GM12878 (cell line): ENCODE measurements around the gene COA1. TPM values are rescaled to one million over a fixed set of nuclear protein-coding genes. Genes with fewer than 3 reads are reported as not detected.

ENCODE experiments used
- ATAC-seq: fragments of 200-7000 bp; cut with Tn5 transposase; 3 replicates; pipeline ENCODE4 v1.9.1; 2020; ENCODE audit warnings: mild to moderate bottlenecking, moderate library complexity
- BruUV-seq: library from RNA; stranded (reverse); fragments of 400-500 nt; replicated peaks from 2 replicates; lab custom pipeline; 2021; lab: Mats Ljungman, UMichigan
- CTCF ChIA-PET: fragments of 300-600 bp; sonication (Branson Sonifier 250); formaldehyde crosslinking; extraction: SDS; loops from one replicate; lab custom pipeline; 2021; ENCODE audit warnings: inconsistent platforms; lab: Yijun Ruan, JAX
- POLR2A ChIA-PET: fragments of 350-600 bp; formaldehyde crosslinking; extraction: SDS; loops from one replicate; lab custom pipeline; 2021; ENCODE audit warnings: inconsistent platforms; lab: Charles Lee
- RAD21 ChIA-PET: fragments of 300-600 bp; sonication (Branson Sonifier 250); formaldehyde crosslinking; loops from one replicate; lab custom pipeline; 2023; ENCODE audit warnings: antibody characterized with exemption; ENCODE audit not compliant: unreplicated experiment; lab: Charles Lee
- SMC1A ChIA-PET: fragments of 300-600 bp; sonication (Branson Sonifier 250); formaldehyde crosslinking; loops from one replicate; lab custom pipeline; 2023; ENCODE audit not compliant: unreplicated experiment, uncharacterized antibody; lab: Charles Lee
- DNase-seq: peaks from one replicate; pipeline ENCODE4 v3.0.0-alpha.2; 2011; ENCODE audit warnings: low read depth, low spot score
- FAIRE-seq: peaks from 3 replicates; lab custom pipeline; 2011; peaks lifted over from hg19 to GRCh38; lab: Jason Lieb, UNC
- H2AFZ ChIP-seq: 2 replicates; pipeline ENCODE4 v1.6.0; 2011; ENCODE audit warnings: low read depth, low read length, control low read depth; ENCODE audit not compliant: control insufficient read depth
- H3K27ac ChIP-seq: 2 replicates; pipeline ENCODE4 v1.5.1; 2011; ENCODE audit warnings: control low read depth; ENCODE audit not compliant: control insufficient read depth, insufficient read depth
- H3K27me3 ChIP-seq, 2 experiments: replicated peaks in 1 of 2; 2 replicates each; pipeline versions ENCODE4 v1.6.0 to v1.6.1; 2011; ENCODE audit warnings: low read length in 1 of 2; ENCODE audit not compliant: control insufficient read depth in 2 of 2, insufficient read depth in 2 of 2
- H3K36me3 ChIP-seq, 2 experiments: 2 replicates each; pipeline ENCODE4 v1.5.1; 2011; ENCODE audit warnings: low read length in 1 of 2; ENCODE audit not compliant: control insufficient read depth in 2 of 2, insufficient read depth in 2 of 2
- H3K4me1 ChIP-seq: 2 replicates; pipeline ENCODE4 v1.6.1; 2011; ENCODE audit warnings: mild to moderate bottlenecking, low read length, moderate library complexity, mixed read lengths; ENCODE audit not compliant: control insufficient read depth, insufficient read depth
- H3K4me2 ChIP-seq: 2 replicates; pipeline ENCODE4 v1.6.0; 2011; ENCODE audit warnings: control low read depth; ENCODE audit not compliant: control insufficient read depth, insufficient read depth
- H3K4me3 ChIP-seq: fragments of 200-600 bp; sonication (generic); 2 replicates; pipeline ENCODE4 v1.5.1; 2016
- H3K79me2 ChIP-seq: 2 replicates; pipeline ENCODE4 v1.6.0; 2011; ENCODE audit warnings: low read length; ENCODE audit not compliant: control insufficient read depth, insufficient read depth
- H3K9ac ChIP-seq: 2 replicates; pipeline ENCODE4 v1.8.0; 2011; ENCODE audit warnings: low read length, control low read depth, mixed read lengths; ENCODE audit not compliant: control insufficient read depth, insufficient read depth
- H3K9me3 ChIP-seq: replicated peaks from 3 replicates; pipeline ENCODE4 v1.5.1; 2011; ENCODE audit warnings: mild to moderate bottlenecking, low read length; ENCODE audit not compliant: control insufficient read depth, insufficient read depth
- H4K20me1 ChIP-seq: 2 replicates; pipeline ENCODE4 v1.6.0; 2011; ENCODE audit not compliant: control insufficient read depth, insufficient read depth
- ATF7 ChIP-seq: fragments of 450-650 bp; IDR thresholded peaks from 2 replicates; pipeline ENCODE4 v1.6.1; 2016; ENCODE audit warnings: low read depth, mild to moderate bottlenecking
- CBX3 ChIP-seq: fragments of 200-600 bp; sonication (generic); IDR thresholded peaks from 2 replicates; pipeline ENCODE4 v1.6.1; 2016; ENCODE audit warnings: low read depth, borderline replicate concordance
- E2F4 ChIP-seq: IDR thresholded peaks from 2 replicates; pipeline ENCODE4 v1.6.1; 2012; ENCODE audit warnings: low read depth, low read length, improper control_type of control experiment
- E2F8 ChIP-seq: fragments of 450-650 bp; IDR thresholded peaks from 2 replicates; pipeline ENCODE4 v1.6.1; 2018; ENCODE audit warnings: mild to moderate bottlenecking, low read depth, moderate library complexity; ENCODE audit not compliant: partially characterized antibody
- KLF5 ChIP-seq: fragments of 450-650 bp; IDR thresholded peaks from 2 replicates; pipeline ENCODE4 v1.6.1; 2014; ENCODE audit warnings: mild to moderate bottlenecking; ENCODE audit not compliant: partially characterized antibody
- LARP7 ChIP-seq: fragments of 450-650 bp; IDR thresholded peaks from 2 replicates; pipeline ENCODE4 v1.6.1; 2017; ENCODE audit warnings: mild to moderate bottlenecking
- RELA ChIP-seq: fragments of 450-650 bp; IDR thresholded peaks from 2 replicates; pipeline ENCODE4 v1.8.0; 2014; ENCODE audit warnings: borderline replicate concordance; ENCODE audit not compliant: partially characterized antibody
- SMAD5 ChIP-seq: IDR thresholded peaks from 2 replicates; pipeline ENCODE4 v1.6.1; 2016; ENCODE audit warnings: antibody characterized with exemption, low read depth
- STAT1 ChIP-seq: fragments of 450-650 bp; conservative IDR thresholded peaks from 2 replicates; pipeline ENCODE4 v1.6.1; 2014; ENCODE audit warnings: antibody characterized with exemption, mild to moderate bottlenecking
- TAF1 ChIP-seq: IDR thresholded peaks from 2 replicates; pipeline ENCODE4 v1.6.1; 2011; ENCODE audit warnings: mild to moderate bottlenecking, low read depth, low read length, borderline replicate concordance
- ZBTB4 ChIP-seq: fragments of 450-650 bp; formaldehyde crosslinking; IDR thresholded peaks from 2 replicates; pipeline ENCODE4 v1.4.0; 2022; ENCODE audit warnings: mild to moderate bottlenecking, moderate library complexity
- WGBS: methylation state at CpG from one replicate; pipeline ENCODE4 v1.1.6; 2016; ENCODE audit warnings: low lambda C conversion rate; ENCODE audit not compliant: insufficient replicate concordance, insufficient coverage; ENCODE audit errors: missing lambda C conversion rate; 5-methylcytosine and 5-hydroxymethylcytosine counted together
- in situ Hi-C: fragments of 300-500 bp; cut with MboI; formaldehyde crosslinking; loops from 9 replicates; pipeline ENCODE4 v1.14.3; 2018; ENCODE audit warnings: mixed read lengths
- intact Hi-C: fragments of 100-400 bp; cut with micrococcal nuclease; formaldehyde crosslinking; loops from one replicate; pipeline ENCODE4 v1.14.2; 2022; ENCODE audit not compliant: unreplicated experiment
- polyA plus RNA-seq, 11 experiments: library from polyadenylated mRNA; depleted of rRNA in 4 of 11; unstranded in 6 of 11; stranded (reverse) in 5 of 11; fragments of >200 nt; fragmentation: Nextera tagmentation in 4 of 11; fragmentation: Illumina TruSeq in 1 of 11; extraction: Ambion mirVana in 4 of 11; extraction: Trizol in 1 of 11; gene quantifications; 1 replicate in 1 of 11; 2 replicates in 10 of 11; pipeline versions ENCODE4 v1.2.1 to v1.2.3, GENCODE V29; 2011 to 2016; ENCODE audit warnings: inconsistent platforms in 2 of 11, missing spikeins in 2 of 11, low read depth in 1 of 11
- total RNA-seq, 4 experiments: library from RNA; depleted of rRNA in 3 of 4; stranded (reverse); fragments of >200 nt in 3 of 4; fragmentation: Illumina TruSeq in 1 of 4; extraction: Trizol in 1 of 4; gene quantifications; 2 replicates each; pipeline versions ENCODE4 v1.2.1 to v1.2.3, GENCODE V29; 2013 to 2021

The COA1 gene
- total and polyA plus RNA-seq, 10 of the 15 experiments (the other 5 are each of a cell fraction or from before 2014, with no cell fraction given), result 83.1 to 258 (median 111) TPM

- TF ChIP-seq ZBTB4 (CRISPR knock-in tag), result no peak
- no peak for TF ChIP-seq TAF1
- no peak for TF ChIP-seq ATF7
Observed at GRCh38 chr7:43693687-43694398, 35.5 kb downstream of the COA1 start (continued).

GRCh38 chr7:43692582-43693373 is 36.5 kb downstream of the COA1 start:
- Histone ChIP-seq H3K9ac (no peak overlapping the region), H2AFZ (no peak overlapping the region), H3K9me3 (peaks cover 10% of the 10 kb centered on the region; the same call in 2 of the 3 replicates), H3K27me3 (no peaks in the 10 kb centered on the region), H3K79me2 (peaks cover 87% of the 10 kb centered on the region), H3K36me3 (peaks cover 0 to 6% of the 10 kb centered on the region in 2 experiments; a peak in 1 of 4 replicates), H3K4me1 (peaks cover 9% of the 10 kb centered on the region; the same call in 1 of the 2 replicates), H4K20me1 (no peaks in the 10 kb centered on the region), H3K4me2 (no peak overlapping the region), H3K27ac (no peak overlapping the region), H3K4me3 (no peak overlapping the region)
- ATAC-seq (peak; percentile 34; the same call in 2 of the 3 replicates), FAIRE-seq (no peak), DNase-seq (no peak)
- in situ Hi-C loops, result loop anchor here (10.0 kb wide), 1 partner anchor 108 kb away; the partner anchor contains the start of gene STK17A
- intact Hi-C loops, result no loop called here
- ChIA-PET CTCF (interaction anchor here (0.8 to 3.2 kb wide), 7 partner anchors 13 to 236 kb away, joined by 3 to 25 read pairs (median 4); partner anchors contain the start of gene STK17A), POLR2A (interaction anchor here (0.7 to 2.3 kb wide), 4 partner anchors 9 to 111 kb away, joined by 3 to 15 read pairs (median 7); no protein-coding TSS in a partner anchor), SMC1A (interaction anchor here (1.2 to 5.0 kb wide), 10 partner anchors 12 to 114 kb away, joined by 3 to 30 read pairs (median 4); partner anchors contain the start of gene STK17A), RAD21 (interaction anchor here (0.5 to 2.3 kb wide), 5 partner anchors 14 to 110 kb away, joined by 3 to 8 read pairs (median 4); partner anchors contain the start of gene STK17A)
- BruUV-seq, result no TSS peak
- 58% methylated on average over 2 of the region's 2 CpGs for WGBS
- TF ChIP-seq KLF5, result no peak
- no peak for TF ChIP-seq E2F8
- no peak for TF ChIP-seq CBX3
- TF ChIP-seq E2F4, result no peak
- no peak for TF ChIP-seq SMAD5
- no peak for TF ChIP-seq LARP7
- TF ChIP-seq RELA, result no peak
- no peak for TF ChIP-seq STAT1
